Prostate gland (tissue), 2 donors: ENCODE data around the gene WAC. TPM values are rescaled to one million over a fixed set of nuclear protein-coding genes. Genes with fewer than 3 reads are reported as not detected.

Experiments used
- DNase-seq: peaks from one replicate; pipeline ENCODE4 v3.0.0-alpha.2; 2019; ENCODE audit warnings: low spot score
- H3K27ac ChIP-seq, 2 donors: fragments of 200-600 bp; sonication (generic); 2 replicates each; pipeline ENCODE4 v1.5.1; 2017 to 2019
- H3K27me3 ChIP-seq: fragments of 200-600 bp; sonication (generic); replicated peaks from 2 replicates; pipeline ENCODE4 v1.5.1; 2019; ENCODE audit not compliant: insufficient read depth
- H3K36me3 ChIP-seq, 2 donors: fragments of 200-600 bp; sonication (generic); 1 replicate in 1 of 2; 2 replicates in 1 of 2; pipeline versions ENCODE4 v1.5.1 to v1.8.1; 2017 to 2019
- H3K4me1 ChIP-seq: fragments of 200-600 bp; sonication (generic); replicated peaks from 2 replicates; pipeline ENCODE4 v1.5.1; 2019
- H3K4me3 ChIP-seq, 2 donors: fragments of 200-600 bp; sonication (generic); 2 replicates each; pipeline ENCODE4 v1.5.1; 2017 to 2019
- H3K9me3 ChIP-seq: fragments of 200-600 bp; sonication (generic); 2 replicates; pipeline ENCODE4 v1.5.1; 2017
- POLR2A ChIP-seq: fragments of 450-650 bp; IDR thresholded peaks from one replicate; pipeline ENCODE4 v1.6.1; 2016; ENCODE audit warnings: antibody characterized with exemption, mild to moderate bottlenecking
- POLR2AphosphoS5 ChIP-seq: sonication (generic); formaldehyde crosslinking; IDR thresholded peaks from one replicate; pipeline ENCODE4 v1.6.1; 2017; ENCODE audit warnings: antibody characterized with exemption
- WGBS: methylation state at CpG from one replicate; pipeline ENCODE4 v1.1.5; 2018; 5-methylcytosine and 5-hydroxymethylcytosine counted together
- intact Hi-C: fragments of 100-400 bp; cut with DNase I; formaldehyde crosslinking; loops from one replicate; pipeline ENCODE4 v1.14.2; 2022
- total RNA-seq, 2 donors: library from RNA; depleted of rRNA; stranded (reverse); fragments of >200 nt; gene quantifications; one replicate each; pipeline ENCODE4 v1.1.0, GENCODE V29; 2016
- TF ChIP-seq, protein P1 (sequence below), 4 experiments: fragments of 200-600 bp in 2 of 4; fragments of 450-650 bp in 2 of 4; sonication (generic) in 2 of 4; IDR thresholded peaks; 1 replicate in 3 of 4; 2 replicates in 1 of 4; pipeline ENCODE4 v1.5.1; 2016 to 2019; ENCODE audit warnings: antibody characterized with exemption in 4 of 4, mild to moderate bottlenecking in 2 of 4, moderate library complexity in 2 of 4

The WAC gene
- total RNA-seq, 2 donors from 2014 or later = 107 to 143 TPM

GRCh38 chr10:28555358-28555757, 22.4 kb downstream of the WAC start:
- Histone ChIP-seq H3K4me3 (no peak overlapping the region), H3K27me3 (no peaks in the 10 kb centered on the region), H3K27ac (no peak overlapping the region), H3K4me1 (peaks cover 4% of the 10 kb centered on the region), H3K36me3 (no peaks in the 10 kb centered on the region), H3K9me3 (no peaks in the 10 kb centered on the region)
- WGBS = 94% methylated on average over 2 of the region's 2 CpGs
- TF ChIP-seq POLR2A = no peak
- TF ChIP-seq, protein P1, sequence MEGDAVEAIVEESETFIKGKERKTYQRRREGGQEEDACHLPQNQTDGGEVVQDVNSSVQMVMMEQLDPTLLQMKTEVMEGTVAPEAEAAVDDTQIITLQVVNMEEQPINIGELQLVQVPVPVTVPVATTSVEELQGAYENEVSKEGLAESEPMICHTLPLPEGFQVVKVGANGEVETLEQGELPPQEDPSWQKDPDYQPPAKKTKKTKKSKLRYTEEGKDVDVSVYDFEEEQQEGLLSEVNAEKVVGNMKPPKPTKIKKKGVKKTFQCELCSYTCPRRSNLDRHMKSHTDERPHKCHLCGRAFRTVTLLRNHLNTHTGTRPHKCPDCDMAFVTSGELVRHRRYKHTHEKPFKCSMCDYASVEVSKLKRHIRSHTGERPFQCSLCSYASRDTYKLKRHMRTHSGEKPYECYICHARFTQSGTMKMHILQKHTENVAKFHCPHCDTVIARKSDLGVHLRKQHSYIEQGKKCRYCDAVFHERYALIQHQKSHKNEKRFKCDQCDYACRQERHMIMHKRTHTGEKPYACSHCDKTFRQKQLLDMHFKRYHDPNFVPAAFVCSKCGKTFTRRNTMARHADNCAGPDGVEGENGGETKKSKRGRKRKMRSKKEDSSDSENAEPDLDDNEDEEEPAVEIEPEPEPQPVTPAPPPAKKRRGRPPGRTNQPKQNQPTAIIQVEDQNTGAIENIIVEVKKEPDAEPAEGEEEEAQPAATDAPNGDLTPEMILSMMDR (IDR thresholded peaks at IDR 0.05) = no peak
- no peak for TF ChIP-seq POLR2AphosphoS5
- intact Hi-C loops = no loop called here
- no peak for DNase-seq

GRCh38 chr10:28556142-28556541, 23.2 kb downstream of the WAC start:
- H3K4me1 ChIP-seq = peaks cover 4% of the 10 kb centered on the region
- no peak overlapping the region for H3K27ac ChIP-seq
- no peak for DNase-seq
- no peak for TF ChIP-seq POLR2AphosphoS5
- H3K36me3 ChIP-seq = no peaks in the 10 kb centered on the region
- intact Hi-C loops = no loop called here
- H3K4me3 ChIP-seq = no peak overlapping the region
- WGBS = 98% methylated on average over 2 of the region's 2 CpGs
- no peaks in the 10 kb centered on the region for H3K27me3 ChIP-seq
- no peaks in the 10 kb centered on the region for H3K9me3 ChIP-seq

- Histone ChIP-seq H3K27ac (no peak overlapping the region), H3K4me3 (no peak overlapping the region), H3K4me1 (peaks cover 4% of the 10 kb centered on the region), H3K9me3 (no peaks in the 10 kb centered on the region), H3K27me3 (no peaks in the 10 kb centered on the region), H3K36me3 (no peaks in the 10 kb centered on the region)
- WGBS = 74% methylated on average over 3 of the region's 3 CpGs
- DNase-seq = no peak
- intact Hi-C loops = no loop called here
- TF ChIP-seq POLR2AphosphoS5 (no peak), POLR2A (no peak)
- TF ChIP-seq, protein P1 (IDR thresholded peaks at IDR 0.05) = no peak
Measured at GRCh38 chr10:28558186-28558585, 25.3 kb downstream of the WAC start.

DNA sequence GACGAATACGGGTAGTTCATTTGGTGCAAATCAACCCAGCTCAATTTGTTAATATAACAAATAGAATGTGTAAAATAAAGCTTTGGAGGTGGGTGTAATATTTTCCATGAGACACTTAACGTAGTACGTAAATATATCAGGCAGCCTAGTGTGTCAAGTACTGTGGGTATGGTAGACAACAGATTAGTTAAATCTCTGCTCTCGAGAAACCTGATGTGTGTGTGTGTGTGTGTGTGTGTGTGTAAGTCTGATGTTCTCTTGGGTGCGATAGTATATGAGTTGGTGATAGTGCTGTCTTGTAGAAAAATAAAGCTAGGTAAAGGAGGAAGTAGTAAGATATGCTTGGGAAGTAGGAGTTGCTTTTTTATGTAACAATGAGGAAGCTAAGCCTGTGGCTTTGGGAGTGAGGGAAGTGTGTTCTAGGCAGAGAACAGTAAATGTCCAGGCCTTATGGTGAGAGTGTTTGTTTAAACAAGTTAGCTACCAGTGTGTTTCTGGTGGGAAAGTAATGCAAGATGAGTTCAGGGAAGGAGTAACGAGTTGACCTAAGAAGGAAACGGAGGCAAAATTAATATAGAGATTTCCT, 26.1 kb downstream of the WAC start:
- peaks cover 4% of the 10 kb centered on the region for H3K4me1 ChIP-seq
- TF ChIP-seq POLR2AphosphoS5 (no peak), POLR2A (no peak)
- TF ChIP-seq, protein P1 (IDR thresholded peaks at IDR 0.05) = no peak
- no peaks in the 10 kb centered on the region for H3K9me3 ChIP-seq
- H3K27me3 ChIP-seq = no peaks in the 10 kb centered on the region
- DNase-seq = no peak
- WGBS = 80% methylated on average over 8 of the region's 8 CpGs
- H3K36me3 ChIP-seq = no peaks in the 10 kb centered on the region
- intact Hi-C loops = no loop called here
- H3K4me3 ChIP-seq = no peak overlapping the region
- no peak overlapping the region for H3K27ac ChIP-seq

- no peaks in the 10 kb centered on the region for H3K27me3 ChIP-seq
- WGBS = 37% methylated on average over 4 of the region's 4 CpGs
- no peak for DNase-seq
- H3K27ac ChIP-seq = no peak overlapping the region
- H3K4me3 ChIP-seq = no peak overlapping the region
- TF ChIP-seq POLR2A = no peak
- peaks cover 4% of the 10 kb centered on the region for H3K4me1 ChIP-seq
- no peaks in the 10 kb centered on the region for H3K36me3 ChIP-seq
- H3K9me3 ChIP-seq = no peaks in the 10 kb centered on the region
- intact Hi-C loops = no loop called here
Measured at GRCh38 chr10:28559618-28560017, 26.7 kb downstream of the WAC start.

- Histone ChIP-seq H3K4me3 (no peak overlapping the region), H3K9me3 (no peaks in the 10 kb centered on the region), H3K36me3 (no peaks in the 10 kb centered on the region)
Measured at GRCh38 chr10:28560617-28561016, 27.7 kb downstream of the WAC start.

More at GRCh38 chr10:28560617-28561016, 27.7 kb downstream of the WAC start:
- no peak for DNase-seq
- TF ChIP-seq POLR2AphosphoS5 (no peak), POLR2A (no peak)
- TF ChIP-seq, protein P1 (IDR thresholded peaks at IDR 0.05) = no peak
- intact Hi-C loops = no loop called here
- WGBS = 89% methylated on average over 3 of the region's 3 CpGs
- H3K4me1 ChIP-seq = peaks cover 4% of the 10 kb centered on the region
- no peak overlapping the region for H3K27ac ChIP-seq
- H3K27me3 ChIP-seq = no peaks in the 10 kb centered on the region
